Measurements from ENCODE around the gene EFNA5.

DNA sequence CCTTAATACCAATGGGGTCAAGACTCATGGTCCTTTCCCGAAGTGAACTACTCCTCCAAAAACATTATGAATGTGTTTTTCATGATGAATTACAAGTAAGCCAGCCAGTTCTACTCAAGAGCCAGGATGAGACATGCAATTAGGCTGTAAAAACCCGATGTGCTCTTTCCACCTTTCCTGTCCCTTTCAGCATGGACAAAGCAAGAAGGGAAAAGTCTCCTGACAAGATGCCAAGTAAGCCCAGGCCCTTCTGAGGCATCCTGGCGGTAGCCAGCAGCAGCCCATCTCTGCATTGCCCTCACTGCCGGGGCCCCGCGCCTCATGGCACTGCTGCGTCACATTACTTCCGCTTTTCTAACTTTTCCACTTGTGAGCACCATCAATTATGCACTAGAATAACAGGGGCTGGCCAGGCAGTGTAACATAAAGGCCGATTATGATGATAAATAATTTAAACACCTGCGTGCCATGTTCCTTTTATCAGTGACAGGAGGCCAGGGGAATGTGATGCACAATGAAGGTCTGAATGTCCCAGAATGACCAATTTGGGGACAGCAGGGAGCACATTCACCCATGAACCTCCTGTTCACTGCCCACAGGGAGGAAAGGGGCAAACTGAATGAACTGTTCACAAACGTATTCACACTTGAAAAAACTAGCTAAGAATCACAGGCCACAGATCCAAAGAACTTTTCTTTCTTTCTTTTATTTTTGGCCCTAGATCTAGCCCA is 37.4 kb downstream of the EFNA5 start:
- TF ChIP-seq, protein P1, sequence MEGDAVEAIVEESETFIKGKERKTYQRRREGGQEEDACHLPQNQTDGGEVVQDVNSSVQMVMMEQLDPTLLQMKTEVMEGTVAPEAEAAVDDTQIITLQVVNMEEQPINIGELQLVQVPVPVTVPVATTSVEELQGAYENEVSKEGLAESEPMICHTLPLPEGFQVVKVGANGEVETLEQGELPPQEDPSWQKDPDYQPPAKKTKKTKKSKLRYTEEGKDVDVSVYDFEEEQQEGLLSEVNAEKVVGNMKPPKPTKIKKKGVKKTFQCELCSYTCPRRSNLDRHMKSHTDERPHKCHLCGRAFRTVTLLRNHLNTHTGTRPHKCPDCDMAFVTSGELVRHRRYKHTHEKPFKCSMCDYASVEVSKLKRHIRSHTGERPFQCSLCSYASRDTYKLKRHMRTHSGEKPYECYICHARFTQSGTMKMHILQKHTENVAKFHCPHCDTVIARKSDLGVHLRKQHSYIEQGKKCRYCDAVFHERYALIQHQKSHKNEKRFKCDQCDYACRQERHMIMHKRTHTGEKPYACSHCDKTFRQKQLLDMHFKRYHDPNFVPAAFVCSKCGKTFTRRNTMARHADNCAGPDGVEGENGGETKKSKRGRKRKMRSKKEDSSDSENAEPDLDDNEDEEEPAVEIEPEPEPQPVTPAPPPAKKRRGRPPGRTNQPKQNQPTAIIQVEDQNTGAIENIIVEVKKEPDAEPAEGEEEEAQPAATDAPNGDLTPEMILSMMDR (IDR thresholded peaks at IDR 0.05; ENCODE audit: poor library complexity), result no peak
- TF ChIP-seq EZH2 (IDR thresholded peaks at IDR 0.05; ENCODE audit: borderline replicate concordance), result no peak
- no peak for TF ChIP-seq EZH2phosphoT487 (IDR thresholded peaks at IDR 0.05; ENCODE audit: low read depth, severe bottlenecking, unreplicated experiment)
